ENCODE measurements around the gene NPC1. TPM values are rescaled to one million over a fixed set of nuclear protein-coding genes. Genes with fewer than 3 reads are reported as not detected.

The NPC1 gene
- total and polyA plus RNA-seq, 2 of the 8 experiments (the other 6 are each of a cell fraction or from before 2014, with no cell fraction given), result 34.1 to 39.5 TPM

- TF ChIP-seq RBBP5 (IDR thresholded peaks at IDR 0.05; ENCODE audit: borderline replicate concordance, low read depth, low read length) (no peak), RXRA (IDR thresholded peaks at IDR 0.05; ENCODE audit: insufficient read depth, low read depth, low read length) (no peak), TAF1 (IDR thresholded peaks at IDR 0.05; ENCODE audit: low read depth, low read length) (no peak), GTF2F1 (IDR thresholded peaks at IDR 0.05; ENCODE audit: borderline replicate concordance, low read depth, low read length) (no peak), TCF12 (IDR thresholded peaks at IDR 0.05; ENCODE audit: low read depth, low read length) (no peak), SIX5 (IDR thresholded peaks at IDR 0.05; ENCODE audit: low read depth, low read length) (no peak), HDAC2 (IDR thresholded peaks at IDR 0.05; ENCODE audit: borderline replicate concordance in 1 of 2, low read depth in 2 of 2, low read length in 2 of 2) (no peak), SP2 (IDR thresholded peaks at IDR 0.05; ENCODE audit: low read length) (no peak)
Measured at GRCh38 chr18:23526501-23527063, 59.7 kb downstream of the NPC1 start (continued).

Measured in H1 (cell line).